Measurements from ENCODE around the gene CATSPER3. TPM values are rescaled to one million over a fixed set of nuclear protein-coding genes. Genes with fewer than 3 reads are reported as not detected.

CATSPER3 gene
- total and polyA plus RNA-seq, 2 donors (not counting 1 experiment from before 2014, with no cell fraction given): 0.12 to 0.17 TPM

DNA sequence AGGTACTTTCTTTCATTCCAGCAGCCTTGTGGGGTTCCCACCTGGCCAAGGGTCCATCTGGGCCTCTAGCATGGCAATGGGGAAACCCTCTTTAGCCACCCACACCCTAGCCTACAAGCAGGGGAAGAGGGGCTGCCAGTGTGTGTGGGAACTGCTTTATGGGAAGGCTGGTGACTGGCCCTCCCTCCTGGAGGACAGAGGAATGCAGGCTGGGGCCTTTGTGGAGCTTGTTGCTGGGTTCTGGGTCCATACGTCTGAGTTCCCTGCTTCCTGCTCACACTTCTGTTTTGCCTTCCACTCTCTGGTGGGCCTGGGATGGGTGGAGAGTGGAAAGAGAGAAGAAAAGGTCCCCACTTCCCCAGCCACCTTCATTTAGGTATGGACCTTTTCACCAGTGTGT lies 81.2 kb downstream of the CATSPER3 start:
- DNase-seq (ENCODE audit: low read depth in 2 of 2): no peak
- no peak for TF ChIP-seq EZH2 (IDR thresholded peaks at IDR 0.05; ENCODE audit: low read length, missing control alignments)
- TF ChIP-seq, protein P1, sequence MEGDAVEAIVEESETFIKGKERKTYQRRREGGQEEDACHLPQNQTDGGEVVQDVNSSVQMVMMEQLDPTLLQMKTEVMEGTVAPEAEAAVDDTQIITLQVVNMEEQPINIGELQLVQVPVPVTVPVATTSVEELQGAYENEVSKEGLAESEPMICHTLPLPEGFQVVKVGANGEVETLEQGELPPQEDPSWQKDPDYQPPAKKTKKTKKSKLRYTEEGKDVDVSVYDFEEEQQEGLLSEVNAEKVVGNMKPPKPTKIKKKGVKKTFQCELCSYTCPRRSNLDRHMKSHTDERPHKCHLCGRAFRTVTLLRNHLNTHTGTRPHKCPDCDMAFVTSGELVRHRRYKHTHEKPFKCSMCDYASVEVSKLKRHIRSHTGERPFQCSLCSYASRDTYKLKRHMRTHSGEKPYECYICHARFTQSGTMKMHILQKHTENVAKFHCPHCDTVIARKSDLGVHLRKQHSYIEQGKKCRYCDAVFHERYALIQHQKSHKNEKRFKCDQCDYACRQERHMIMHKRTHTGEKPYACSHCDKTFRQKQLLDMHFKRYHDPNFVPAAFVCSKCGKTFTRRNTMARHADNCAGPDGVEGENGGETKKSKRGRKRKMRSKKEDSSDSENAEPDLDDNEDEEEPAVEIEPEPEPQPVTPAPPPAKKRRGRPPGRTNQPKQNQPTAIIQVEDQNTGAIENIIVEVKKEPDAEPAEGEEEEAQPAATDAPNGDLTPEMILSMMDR (conservative IDR thresholded peaks at IDR 0.05 in 1 of 2, IDR thresholded peaks at IDR 0.05 in 1 of 2; ENCODE audit: low read depth in 1 of 2, low read length in 2 of 2): no peak
- Histone ChIP-seq H3K36me3 (ENCODE audit: control insufficient read depth, insufficient read depth, low read length) (no peaks in the 10 kb centered on the region), H3K4me2 (ENCODE audit: extremely low read depth, insufficient read depth, low read length) (no peak overlapping the region), H3K4me3 (replicated peaks in 1 of 4; ENCODE audit: control extremely low read depth in 1 of 4, insufficient read depth in 1 of 4, low read depth in 3 of 4, low read length in 4 of 4) (no peak overlapping the region), H3K9ac (ENCODE audit: insufficient read depth, low read length) (no peak overlapping the region), H3K27ac (ENCODE audit: insufficient read depth, low read length) (no peak overlapping the region), H3K79me2 (ENCODE audit: control insufficient read depth, insufficient read depth, low read length) (no peaks in the 10 kb centered on the region), H3K9me3 (ENCODE audit: control insufficient read depth, insufficient read depth, low read depth, low read length) (no peaks in the 10 kb centered on the region), H4K20me1 (ENCODE audit: control insufficient read depth, extremely low read depth, insufficient read depth, low read length) (no peaks in the 10 kb centered on the region), H3K27me3 (ENCODE audit: control insufficient read depth, insufficient read depth, low read length) (peaks cover 39% of the 10 kb centered on the region), H3K4me1 (ENCODE audit: control insufficient read depth, extremely low read depth, insufficient read depth, low read length) (no peaks in the 10 kb centered on the region), H2AFZ (ENCODE audit: low read length) (no peak overlapping the region)

- Histone ChIP-seq H3K4me1 (ENCODE audit: control insufficient read depth, extremely low read depth, insufficient read depth, low read length) (no peaks in the 10 kb centered on the region), H3K4me2 (ENCODE audit: extremely low read depth, insufficient read depth, low read length) (no peak overlapping the region), H4K20me1 (ENCODE audit: control insufficient read depth, extremely low read depth, insufficient read depth, low read length) (no peaks in the 10 kb centered on the region), H3K4me3 (replicated peaks in 1 of 4; ENCODE audit: control extremely low read depth in 1 of 4, insufficient read depth in 1 of 4, low read depth in 3 of 4, low read length in 4 of 4) (no peak overlapping the region), H3K36me3 (ENCODE audit: control insufficient read depth, insufficient read depth, low read length) (no peaks in the 10 kb centered on the region), H3K79me2 (ENCODE audit: control insufficient read depth, insufficient read depth, low read length) (no peaks in the 10 kb centered on the region), H2AFZ (ENCODE audit: low read length) (no peak overlapping the region), H3K9me3 (ENCODE audit: control insufficient read depth, insufficient read depth, low read depth, low read length) (no peaks in the 10 kb centered on the region), H3K27ac (ENCODE audit: insufficient read depth, low read length) (no peak overlapping the region), H3K9ac (ENCODE audit: insufficient read depth, low read length) (no peak overlapping the region), H3K27me3 (ENCODE audit: control insufficient read depth, insufficient read depth, low read length) (peaks cover 46% of the 10 kb centered on the region)
- no peak for TF ChIP-seq EZH2 (IDR thresholded peaks at IDR 0.05; ENCODE audit: low read length, missing control alignments)
- TF ChIP-seq, protein P1 (conservative IDR thresholded peaks at IDR 0.05 in 1 of 2, IDR thresholded peaks at IDR 0.05 in 1 of 2; ENCODE audit: low read depth in 1 of 2, low read length in 2 of 2): no peak
- no peak for DNase-seq (ENCODE audit: low read depth in 2 of 2)
Observed at GRCh38 chr5:135050244-135050767, 82.6 kb downstream of the CATSPER3 start.

DNA sequence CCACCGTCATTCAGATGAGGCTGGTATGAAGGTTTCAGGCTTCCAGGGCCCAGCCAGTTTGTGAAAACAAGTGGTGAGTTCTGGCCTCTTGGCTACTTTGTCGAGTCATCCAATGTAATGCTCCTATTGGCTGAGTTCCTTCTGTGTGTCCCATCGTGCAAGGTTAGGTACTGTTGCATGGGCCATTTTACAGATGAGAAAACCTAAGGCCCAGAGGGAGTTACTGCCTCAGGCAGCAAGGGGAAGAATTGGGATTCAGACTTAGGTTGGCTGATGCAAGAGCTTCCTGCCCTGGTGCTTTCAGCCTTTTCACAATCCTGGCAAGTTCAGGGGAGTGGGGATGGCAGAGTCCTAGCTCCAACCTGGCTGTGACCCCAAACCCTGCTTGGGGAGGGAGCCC lies 83.7 kb downstream of the CATSPER3 start:
- TF ChIP-seq, protein P1 (conservative IDR thresholded peaks at IDR 0.05 in 1 of 2, IDR thresholded peaks at IDR 0.05 in 1 of 2; ENCODE audit: low read depth in 1 of 2, low read length in 2 of 2): no peak
- TF ChIP-seq EZH2 (IDR thresholded peaks at IDR 0.05; ENCODE audit: low read length, missing control alignments): no peak
- Histone ChIP-seq H4K20me1 (ENCODE audit: control insufficient read depth, extremely low read depth, insufficient read depth, low read length) (no peaks in the 10 kb centered on the region), H3K79me2 (ENCODE audit: control insufficient read depth, insufficient read depth, low read length) (no peaks in the 10 kb centered on the region), H3K27me3 (ENCODE audit: control insufficient read depth, insufficient read depth, low read length) (peaks cover 43% of the 10 kb centered on the region), H3K4me3 (replicated peaks in 1 of 4; ENCODE audit: control extremely low read depth in 1 of 4, insufficient read depth in 1 of 4, low read depth in 3 of 4, low read length in 4 of 4) (no peak overlapping the region), H3K4me1 (ENCODE audit: control insufficient read depth, extremely low read depth, insufficient read depth, low read length) (no peaks in the 10 kb centered on the region), H3K4me2 (ENCODE audit: extremely low read depth, insufficient read depth, low read length) (no peak overlapping the region), H3K9ac (ENCODE audit: insufficient read depth, low read length) (no peak overlapping the region), H2AFZ (ENCODE audit: low read length) (no peak overlapping the region), H3K9me3 (ENCODE audit: control insufficient read depth, insufficient read depth, low read depth, low read length) (no peaks in the 10 kb centered on the region), H3K36me3 (ENCODE audit: control insufficient read depth, insufficient read depth, low read length) (no peaks in the 10 kb centered on the region), H3K27ac (ENCODE audit: insufficient read depth, low read length) (no peak overlapping the region)
- no peak for DNase-seq (ENCODE audit: low read depth in 2 of 2)

Data from fibroblast of lung (primary cell).